ENCODE measurements around the gene ZNF200. TPM values are rescaled to one million over a fixed set of nuclear protein-coding genes. Genes with fewer than 3 reads are reported as not detected.

Gene ZNF200
- total and polyA plus RNA-seq, 2 donors (not counting 1 experiment from before 2014, with no cell fraction given) = 2.7 to 20.1 TPM

DNA sequence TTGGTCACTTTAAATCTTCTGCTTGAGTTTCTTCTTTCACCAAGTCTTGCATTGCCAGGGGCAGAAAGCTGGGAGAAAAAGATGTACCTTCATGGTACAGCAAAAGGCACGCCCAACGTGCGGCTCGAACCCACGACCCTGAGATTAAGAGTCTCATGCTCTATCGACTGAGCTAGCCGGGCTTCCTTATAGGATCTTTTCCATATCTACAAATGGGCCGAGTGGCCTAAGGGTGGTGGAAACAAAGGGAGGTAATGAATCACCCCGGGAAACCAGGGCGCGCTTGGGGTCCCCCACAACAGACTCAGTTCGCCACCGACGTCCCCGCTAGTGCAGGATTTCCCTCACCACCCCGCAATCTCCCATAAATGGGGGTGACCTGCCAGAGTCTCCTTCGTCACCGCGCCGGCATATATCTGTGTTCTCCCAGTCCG lies 54.5 kb downstream of the ZNF200 start:
- no peaks in the 10 kb centered on the region for H3K79me2 ChIP-seq (ENCODE audit: control insufficient read depth, insufficient read depth, low read length)
- H3K27me3 Mint-ChIP-seq = peaks cover 82% of the 10 kb centered on the region
- no peak overlapping the region for H3K4me2 ChIP-seq (replicated peaks; ENCODE audit: low read depth, low read length, poor library complexity, severe bottlenecking)
- WGBS (ENCODE audit: insufficient coverage) = 72% methylated on average over 18 of the region's 21 CpGs
- no peak overlapping the region for H3K9ac ChIP-seq (ENCODE audit: low read length)
- no peak overlapping the region for H3K4me3 ChIP-seq (ENCODE audit: control extremely low read depth in 1 of 5, extremely low read depth in 1 of 5, insufficient read depth in 1 of 5, low read depth in 2 of 5, low read length in 4 of 5)
- H3K9me3 Mint-ChIP-seq (ENCODE audit: insufficient read depth) = no peaks in the 10 kb centered on the region
- no peak overlapping the region for H2AFZ ChIP-seq (ENCODE audit: insufficient read depth, low read depth, low read length, poor library complexity, severe bottlenecking)
- DNase-seq (no peak), ATAC-seq (ENCODE audit: low read depth) (no peak)
- peaks cover 16 to 19% of the 10 kb centered on the region in 2 donors for H3K4me1 ChIP-seq (ENCODE audit: control insufficient read depth in 2 of 2, insufficient read depth in 2 of 2, low read length in 2 of 2)
- H4K20me1 ChIP-seq (ENCODE audit: control insufficient read depth, insufficient read depth, low read length, poor library complexity, severe bottlenecking) = no peaks in the 10 kb centered on the region
- H3K9me3 ChIP-seq (ENCODE audit: control extremely low read depth in 1 of 3, control insufficient read depth in 2 of 3, insufficient read depth in 1 of 3, low read length in 2 of 3) = peaks cover 0 to 34% (median 0%) of the 10 kb centered on the region in 3 donors
- ChIA-PET POLR2A (interaction anchor here (0.5 kb wide), 1 partner anchor 34 kb away, joined by 7 read pairs; no protein-coding TSS in a partner anchor), CTCF (interaction anchor here (1.1 to 1.4 kb wide), 2 partner anchors 11 to 15 kb away, joined by 4 to 5 read pairs; no protein-coding TSS in a partner anchor)
- H3K27me3 ChIP-seq (replicated peaks in 1 of 4; ENCODE audit: control extremely low read depth in 1 of 4, control insufficient read depth in 3 of 4, insufficient read depth in 4 of 4, low read length in 3 of 4) = peaks cover 0 to 83% (median 49%) of the 10 kb centered on the region in 4 experiments
- H3K4me1 Mint-ChIP-seq = peaks cover 20% of the 10 kb centered on the region
- H3K27ac Mint-ChIP-seq = no peak overlapping the region
- H3K36me3 ChIP-seq (replicated peaks in 1 of 2; ENCODE audit: control extremely low read depth in 1 of 2, control insufficient read depth in 1 of 2, extremely low read depth in 1 of 2, insufficient read depth in 2 of 2, low read length in 1 of 2) = no peaks in the 10 kb centered on the region
- no peak overlapping the region for H3K27ac ChIP-seq (ENCODE audit: low read length in 2 of 2)
- no peak for TF ChIP-seq EZH2 (IDR thresholded peaks at IDR 0.05; ENCODE audit: borderline replicate concordance, insufficient read depth, low read depth, low read length, poor library complexity, severe bottlenecking)
- TF ChIP-seq, protein P1, sequence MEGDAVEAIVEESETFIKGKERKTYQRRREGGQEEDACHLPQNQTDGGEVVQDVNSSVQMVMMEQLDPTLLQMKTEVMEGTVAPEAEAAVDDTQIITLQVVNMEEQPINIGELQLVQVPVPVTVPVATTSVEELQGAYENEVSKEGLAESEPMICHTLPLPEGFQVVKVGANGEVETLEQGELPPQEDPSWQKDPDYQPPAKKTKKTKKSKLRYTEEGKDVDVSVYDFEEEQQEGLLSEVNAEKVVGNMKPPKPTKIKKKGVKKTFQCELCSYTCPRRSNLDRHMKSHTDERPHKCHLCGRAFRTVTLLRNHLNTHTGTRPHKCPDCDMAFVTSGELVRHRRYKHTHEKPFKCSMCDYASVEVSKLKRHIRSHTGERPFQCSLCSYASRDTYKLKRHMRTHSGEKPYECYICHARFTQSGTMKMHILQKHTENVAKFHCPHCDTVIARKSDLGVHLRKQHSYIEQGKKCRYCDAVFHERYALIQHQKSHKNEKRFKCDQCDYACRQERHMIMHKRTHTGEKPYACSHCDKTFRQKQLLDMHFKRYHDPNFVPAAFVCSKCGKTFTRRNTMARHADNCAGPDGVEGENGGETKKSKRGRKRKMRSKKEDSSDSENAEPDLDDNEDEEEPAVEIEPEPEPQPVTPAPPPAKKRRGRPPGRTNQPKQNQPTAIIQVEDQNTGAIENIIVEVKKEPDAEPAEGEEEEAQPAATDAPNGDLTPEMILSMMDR (IDR thresholded peaks at IDR 0.05) = no peak
- intact Hi-C loops (cut with micrococcal nuclease) = no loop called here
- no peak overlapping the region for H3K4me3 Mint-ChIP-seq

DNA sequence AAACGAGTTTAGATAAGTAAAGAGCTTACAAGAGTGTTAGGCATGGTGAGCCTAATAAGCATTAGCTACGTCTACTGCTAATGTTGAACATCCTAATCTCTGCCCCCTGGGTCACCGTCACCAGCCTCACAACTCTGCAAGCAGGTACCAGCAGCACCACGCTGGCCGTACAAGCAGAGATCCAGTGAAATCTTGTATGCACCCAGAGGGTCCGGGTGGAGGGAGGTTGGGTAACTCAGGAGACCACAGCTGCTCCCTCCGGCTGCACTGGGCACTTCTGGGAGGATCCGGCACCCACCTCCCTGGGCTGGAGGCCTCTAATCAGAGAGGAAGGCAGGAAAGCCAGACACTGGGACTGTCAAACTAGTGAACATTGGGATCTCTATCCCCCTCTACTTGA lies 55.3 kb downstream of the ZNF200 start:
- H3K79me2 ChIP-seq (ENCODE audit: control insufficient read depth, insufficient read depth, low read length) = no peaks in the 10 kb centered on the region
- H3K27ac ChIP-seq (ENCODE audit: low read length in 2 of 2) = no peak overlapping the region
- no peak overlapping the region for H3K4me2 ChIP-seq (replicated peaks; ENCODE audit: low read depth, low read length, poor library complexity, severe bottlenecking)
- WGBS (ENCODE audit: insufficient coverage) = 82% methylated on average over 7 of the region's 8 CpGs
- no peak for ATAC-seq (ENCODE audit: low read depth)
- H4K20me1 ChIP-seq (ENCODE audit: control insufficient read depth, insufficient read depth, low read length, poor library complexity, severe bottlenecking) = no peaks in the 10 kb centered on the region
- no peaks in the 10 kb centered on the region for H3K36me3 ChIP-seq (replicated peaks in 1 of 2; ENCODE audit: control extremely low read depth in 1 of 2, control insufficient read depth in 1 of 2, extremely low read depth in 1 of 2, insufficient read depth in 2 of 2, low read length in 1 of 2)
- DNase-seq = no peak
- no peak for TF ChIP-seq EZH2 (IDR thresholded peaks at IDR 0.05; ENCODE audit: borderline replicate concordance, insufficient read depth, low read depth, low read length, poor library complexity, severe bottlenecking)
- TF ChIP-seq, protein P1 (IDR thresholded peaks at IDR 0.05) = no peak
- CTCF ChIA-PET = interaction anchor here (1.1 to 1.4 kb wide), 4 partner anchors 10 to 50 kb away, joined by 4 to 6 read pairs (median 4); no protein-coding TSS in a partner anchor
- intact Hi-C loops (cut with micrococcal nuclease) = no loop called here
- POLR2A ChIA-PET = no interaction called here
- no peak overlapping the region for H3K9ac ChIP-seq (ENCODE audit: low read length)
- H3K4me3 ChIP-seq (ENCODE audit: control extremely low read depth in 1 of 5, extremely low read depth in 1 of 5, insufficient read depth in 1 of 5, low read depth in 2 of 5, low read length in 4 of 5) = no peak overlapping the region
- no peak overlapping the region for H2AFZ ChIP-seq (ENCODE audit: insufficient read depth, low read depth, low read length, poor library complexity, severe bottlenecking)
- Mint-ChIP-seq H3K27ac (no peak overlapping the region), H3K9me3 (ENCODE audit: insufficient read depth) (no peaks in the 10 kb centered on the region), H3K4me3 (no peak overlapping the region), H3K4me1 (peaks cover 20% of the 10 kb centered on the region), H3K27me3 (peaks cover 84% of the 10 kb centered on the region)
- peaks cover 0 to 35% (median 0%) of the 10 kb centered on the region in 3 donors for H3K9me3 ChIP-seq (ENCODE audit: control extremely low read depth in 1 of 3, control insufficient read depth in 2 of 3, insufficient read depth in 1 of 3, low read length in 2 of 3)
- peaks cover 0 to 83% (median 52%) of the 10 kb centered on the region in 4 experiments for H3K27me3 ChIP-seq (replicated peaks in 1 of 4; ENCODE audit: control extremely low read depth in 1 of 4, control insufficient read depth in 3 of 4, insufficient read depth in 4 of 4, low read length in 3 of 4)
- peaks cover 20 to 27% of the 10 kb centered on the region in 2 donors for H3K4me1 ChIP-seq (ENCODE audit: control insufficient read depth in 2 of 2, insufficient read depth in 2 of 2, low read length in 2 of 2)

Measured in B cell (primary cell).